Measurements from ENCODE around the gene CEP85L. TPM values are rescaled to one million over a fixed set of nuclear protein-coding genes. Genes with fewer than 3 reads are reported as not detected.
A peak's percentile ranks its signal among the peaks of the same experiment; 100 is the strongest.

The CEP85L gene
- total RNA-seq, 1 donor from 2014 or later = 16.8 TPM

GRCh38 chr6:118529756-118530155 lies 121.6 kb downstream of the CEP85L start:
- peaks cover 4% of the 10 kb centered on the region for H3K9me3 Mint-ChIP-seq
- H3K27ac Mint-ChIP-seq (ENCODE audit: unreplicated experiment) = no peak overlapping the region
- H3K4me1 Mint-ChIP-seq = peaks cover 5% of the 10 kb centered on the region
- peaks cover 10% of the 10 kb centered on the region for H3K36me3 Mint-ChIP-seq (ENCODE audit: low read depth)
- no peaks in the 10 kb centered on the region for H3K27me3 Mint-ChIP-seq (ENCODE audit: low read depth)
- H3K4me3 Mint-ChIP-seq = no peak overlapping the region
- no peak for DNase-seq (ENCODE audit: low read depth, low spot score)
- no peak for TF ChIP-seq CTCF (conservative IDR thresholded peaks at IDR 0.05)

- no peak overlapping the region for H3K4me3 Mint-ChIP-seq
- peaks cover 5% of the 10 kb centered on the region for H3K4me1 Mint-ChIP-seq
- no peak for DNase-seq (ENCODE audit: low read depth, low spot score)
- H3K36me3 Mint-ChIP-seq (ENCODE audit: low read depth) = peaks cover 15% of the 10 kb centered on the region
- no peak for TF ChIP-seq CTCF (conservative IDR thresholded peaks at IDR 0.05)
- H3K9me3 Mint-ChIP-seq = peaks cover 7% of the 10 kb centered on the region
- no peaks in the 10 kb centered on the region for H3K27me3 Mint-ChIP-seq (ENCODE audit: low read depth)
- no peak overlapping the region for H3K27ac Mint-ChIP-seq (ENCODE audit: unreplicated experiment)
Measured at GRCh38 chr6:118528129-118528528, 123.3 kb downstream of the CEP85L start.

GRCh38 chr6:118525913-118526780 lies 125.2 kb downstream of the CEP85L start:
- Mint-ChIP-seq H3K9me3 (peaks cover 3% of the 10 kb centered on the region), H3K27ac (ENCODE audit: unreplicated experiment) (peak overlapping the region; percentile 7), H3K36me3 (ENCODE audit: low read depth) (peaks cover 11% of the 10 kb centered on the region), H3K4me3 (no peak overlapping the region), H3K4me1 (peaks cover 5% of the 10 kb centered on the region), H3K27me3 (ENCODE audit: low read depth) (no peaks in the 10 kb centered on the region)
- DNase-seq (ENCODE audit: low read depth, low spot score) = no peak
- TF ChIP-seq CTCF (conservative IDR thresholded peaks at IDR 0.05) = no peak

GRCh38 chr6:118524686-118525085 lies 126.7 kb downstream of the CEP85L start:
- DNase-seq (ENCODE audit: low read depth, low spot score) = no peak
- no peak overlapping the region for H3K27ac Mint-ChIP-seq (ENCODE audit: unreplicated experiment)
- H3K4me1 Mint-ChIP-seq = peaks cover 5% of the 10 kb centered on the region
- TF ChIP-seq CTCF (conservative IDR thresholded peaks at IDR 0.05) = no peak
- no peaks in the 10 kb centered on the region for H3K27me3 Mint-ChIP-seq (ENCODE audit: low read depth)
- H3K36me3 Mint-ChIP-seq (ENCODE audit: low read depth) = peaks cover 9% of the 10 kb centered on the region
- H3K9me3 Mint-ChIP-seq = peaks cover 3% of the 10 kb centered on the region
- no peak overlapping the region for H3K4me3 Mint-ChIP-seq

GRCh38 chr6:118523216-118523615 lies 128.2 kb downstream of the CEP85L start:
- Mint-ChIP-seq H3K9me3 (peaks cover 3% of the 10 kb centered on the region), H3K36me3 (ENCODE audit: low read depth) (peaks cover 13% of the 10 kb centered on the region), H3K4me1 (peaks cover 5% of the 10 kb centered on the region), H3K27ac (ENCODE audit: unreplicated experiment) (peak overlapping the region; percentile 10), H3K27me3 (ENCODE audit: low read depth) (no peaks in the 10 kb centered on the region), H3K4me3 (no peak overlapping the region)
- DNase-seq (ENCODE audit: low read depth, low spot score) = no peak
- no peak for TF ChIP-seq CTCF (conservative IDR thresholded peaks at IDR 0.05)
